ENCODE results near the gene IRF3. TPM values are rescaled to one million over a fixed set of nuclear protein-coding genes. Genes with fewer than 3 reads are reported as not detected.

The IRF3 gene
- total RNA-seq, 1 experiment from 2014 or later = 205 TPM

GRCh38 chr19:49700563-49700962 lies 34.9 kb upstream of the IRF3 start:
- Histone ChIP-seq H4K8ac (replicated peaks; ENCODE audit: insufficient read length, low read depth, low read length) (no peak overlapping the region), H2BK5ac (ENCODE audit: insufficient read length, low read length) (no peak overlapping the region), H2AFZ (ENCODE audit: low read length) (no peak overlapping the region), H3K56ac (ENCODE audit: insufficient read length, low read depth, low read length) (no peak overlapping the region), H3K9me3 (ENCODE audit: control insufficient read depth, low read depth, low read length) (no peaks in the 10 kb centered on the region), H3K14ac (ENCODE audit: insufficient read depth, low read length) (no peak overlapping the region), H4K91ac (ENCODE audit: insufficient read length, low read depth, low read length) (no peak overlapping the region), H3K27ac (ENCODE audit: insufficient read length, low read depth, low read length) (no peak overlapping the region), H3K18ac (ENCODE audit: insufficient read length, low read depth, low read length) (no peak overlapping the region), H3K4me2 (ENCODE audit: insufficient read depth, insufficient read length, low read length) (no peak overlapping the region), H3T11ph (ENCODE audit: low read length) (no peak overlapping the region), H3K4ac (ENCODE audit: low read depth, low read length) (no peak overlapping the region), H3K23ac (ENCODE audit: insufficient read length, low read depth, low read length) (no peak overlapping the region), H2BK15ac (ENCODE audit: low read depth, low read length) (no peak overlapping the region), H3K27me3 (ENCODE audit: insufficient read depth, low read length) (no peaks in the 10 kb centered on the region), H3K9ac (ENCODE audit: extremely low read depth, insufficient read length, low read length) (no peak overlapping the region), H4K20me1 (ENCODE audit: control insufficient read depth, insufficient read depth, insufficient read length) (no peaks in the 10 kb centered on the region), H2AK5ac (ENCODE audit: insufficient read length, low read length) (no peak overlapping the region), H2BK12ac (ENCODE audit: insufficient read length, low read depth, low read length) (no peak overlapping the region), H3K4me1 (ENCODE audit: insufficient read depth, low read length) (no peaks in the 10 kb centered on the region), H2BK20ac (ENCODE audit: low read depth, low read length, poor library complexity, severe bottlenecking) (no peak overlapping the region), H2BK120ac (ENCODE audit: low read depth, low read length, poor library complexity, severe bottlenecking) (no peak overlapping the region), H3K79me2 (ENCODE audit: insufficient read depth, low read length) (no peaks in the 10 kb centered on the region), H4K5ac (ENCODE audit: insufficient read length, low read depth, low read length) (no peak overlapping the region), H3K23me2 (ENCODE audit: insufficient read length, low read depth, low read length, poor library complexity, severe bottlenecking) (no peaks in the 10 kb centered on the region), H3K79me1 (ENCODE audit: insufficient read depth, low read depth, low read length, poor library complexity, severe bottlenecking) (no peaks in the 10 kb centered on the region)
- WGBS (ENCODE audit: extremely low coverage, insufficient read length, low lambda C conversion rate) = no CpG with 5 or more reads among the region's 11 CpGs
- H3K27ac Mint-ChIP-seq = peak overlapping the region in 1 of 3 experiments; percentile 87; a peak in 1 of 7 replicates
- H3K4me3 Mint-ChIP-seq = no peak overlapping the region; a peak in 1 of 5 replicates
- H3K36me3 Mint-ChIP-seq (ENCODE audit: insufficient read depth in 1 of 3, low read depth in 3 of 3) = peaks cover 16 to 42% (median 37%) of the 10 kb centered on the region in 3 experiments
- H3K27me3 Mint-ChIP-seq (ENCODE audit: low read depth) = no peaks in the 10 kb centered on the region; the same call in 1 of the 2 replicates
- no peaks in the 10 kb centered on the region for H3K9me3 Mint-ChIP-seq
- TF ChIP-seq CTCF (conservative IDR thresholded peaks at IDR 0.05) = no peak
- DNase-seq = no peak
- H3K4me1 Mint-ChIP-seq = no peaks in the 10 kb centered on the region
